GM12878 (cell line): ENCODE measurements around the gene TRIM46. TPM values are rescaled to one million over a fixed set of nuclear protein-coding genes. Genes with fewer than 3 reads are reported as not detected.

ENCODE experiments used
- ATAC-seq: fragments of 200-7000 bp; cut with Tn5 transposase; 3 replicates; pipeline ENCODE4 v1.9.1; 2020; ENCODE audit warnings: mild to moderate bottlenecking, moderate library complexity
- BruUV-seq: library from RNA; stranded (reverse); fragments of 400-500 nt; replicated peaks from 2 replicates; lab custom pipeline; 2021; lab: Mats Ljungman, UMichigan
- CTCF ChIA-PET: fragments of 300-600 bp; sonication (Branson Sonifier 250); formaldehyde crosslinking; extraction: SDS; loops from one replicate; lab custom pipeline; 2021; ENCODE audit warnings: inconsistent platforms; lab: Yijun Ruan, JAX
- POLR2A ChIA-PET: fragments of 350-600 bp; formaldehyde crosslinking; extraction: SDS; loops from one replicate; lab custom pipeline; 2021; ENCODE audit warnings: inconsistent platforms; lab: Charles Lee
- RAD21 ChIA-PET: fragments of 300-600 bp; sonication (Branson Sonifier 250); formaldehyde crosslinking; loops from one replicate; lab custom pipeline; 2023; ENCODE audit warnings: antibody characterized with exemption; ENCODE audit not compliant: unreplicated experiment; lab: Charles Lee
- SMC1A ChIA-PET: fragments of 300-600 bp; sonication (Branson Sonifier 250); formaldehyde crosslinking; loops from one replicate; lab custom pipeline; 2023; ENCODE audit not compliant: unreplicated experiment, uncharacterized antibody; lab: Charles Lee
- DNase-seq: peaks from one replicate; pipeline ENCODE4 v3.0.0-alpha.2; 2011; ENCODE audit warnings: low read depth, low spot score
- FAIRE-seq: peaks from 3 replicates; lab custom pipeline; 2011; peaks lifted over from hg19 to GRCh38; lab: Jason Lieb, UNC
- H2AFZ ChIP-seq: 2 replicates; pipeline ENCODE4 v1.6.0; 2011; ENCODE audit warnings: low read depth, low read length, control low read depth; ENCODE audit not compliant: control insufficient read depth
- H3K27ac ChIP-seq: 2 replicates; pipeline ENCODE4 v1.5.1; 2011; ENCODE audit warnings: control low read depth; ENCODE audit not compliant: control insufficient read depth, insufficient read depth
- H3K27me3 ChIP-seq, 2 experiments: replicated peaks in 1 of 2; 2 replicates each; pipeline versions ENCODE4 v1.6.0 to v1.6.1; 2011; ENCODE audit warnings: low read length in 1 of 2; ENCODE audit not compliant: control insufficient read depth in 2 of 2, insufficient read depth in 2 of 2
- H3K36me3 ChIP-seq, 2 experiments: 2 replicates each; pipeline ENCODE4 v1.5.1; 2011; ENCODE audit warnings: low read length in 1 of 2; ENCODE audit not compliant: control insufficient read depth in 2 of 2, insufficient read depth in 2 of 2
- H3K4me1 ChIP-seq: 2 replicates; pipeline ENCODE4 v1.6.1; 2011; ENCODE audit warnings: mild to moderate bottlenecking, low read length, moderate library complexity, mixed read lengths; ENCODE audit not compliant: control insufficient read depth, insufficient read depth
- H3K4me2 ChIP-seq: 2 replicates; pipeline ENCODE4 v1.6.0; 2011; ENCODE audit warnings: control low read depth; ENCODE audit not compliant: control insufficient read depth, insufficient read depth
- H3K4me3 ChIP-seq: fragments of 200-600 bp; sonication (generic); 2 replicates; pipeline ENCODE4 v1.5.1; 2016
- H3K79me2 ChIP-seq: 2 replicates; pipeline ENCODE4 v1.6.0; 2011; ENCODE audit warnings: low read length; ENCODE audit not compliant: control insufficient read depth, insufficient read depth
- H3K9ac ChIP-seq: 2 replicates; pipeline ENCODE4 v1.8.0; 2011; ENCODE audit warnings: low read length, control low read depth, mixed read lengths; ENCODE audit not compliant: control insufficient read depth, insufficient read depth
- H3K9me3 ChIP-seq: replicated peaks from 3 replicates; pipeline ENCODE4 v1.5.1; 2011; ENCODE audit warnings: mild to moderate bottlenecking, low read length; ENCODE audit not compliant: control insufficient read depth, insufficient read depth
- H4K20me1 ChIP-seq: 2 replicates; pipeline ENCODE4 v1.6.0; 2011; ENCODE audit not compliant: control insufficient read depth, insufficient read depth
- KDM1A ChIP-seq: fragments of 200-600 bp; sonication (generic); IDR thresholded peaks from 2 replicates; pipeline ENCODE4 v1.6.1; 2016; ENCODE audit warnings: borderline replicate concordance
- LARP7 ChIP-seq: fragments of 450-650 bp; IDR thresholded peaks from 2 replicates; pipeline ENCODE4 v1.6.1; 2017; ENCODE audit warnings: mild to moderate bottlenecking
- NR2C1 ChIP-seq: fragments of 450-650 bp; IDR thresholded peaks from 2 replicates; pipeline ENCODE4 v1.6.1; 2017; ENCODE audit warnings: antibody characterized with exemption, mild to moderate bottlenecking, moderate library complexity
- NR2F1 ChIP-seq: fragments of 450-650 bp; conservative IDR thresholded peaks from 2 replicates; pipeline ENCODE4 v1.6.1; 2017; ENCODE audit warnings: mild to moderate bottlenecking
- POLR2AphosphoS5 ChIP-seq: IDR thresholded peaks from 2 replicates; pipeline ENCODE4 v1.6.1; 2011; ENCODE audit warnings: mild to moderate bottlenecking, low read length, inconsistent platforms
- TARDBP ChIP-seq: IDR thresholded peaks from 2 replicates; pipeline ENCODE4 v1.6.1; 2016; ENCODE audit warnings: borderline replicate concordance
- TCF3 ChIP-seq: IDR thresholded peaks from 2 replicates; pipeline ENCODE4 v1.6.1; 2012; ENCODE audit warnings: low read depth, mild to moderate bottlenecking, low read length, borderline replicate concordance; ENCODE audit not compliant: insufficient read depth
- YBX1 ChIP-seq: fragments of 450-650 bp; IDR thresholded peaks from 2 replicates; pipeline ENCODE4 v1.6.1; 2016; ENCODE audit warnings: antibody characterized with exemption
- YY1 ChIP-seq: IDR thresholded peaks from 2 replicates; pipeline ENCODE4 v1.6.1; 2011; ENCODE audit warnings: low read depth, mild to moderate bottlenecking, low read length
- WGBS: methylation state at CpG from one replicate; pipeline ENCODE4 v1.1.6; 2016; ENCODE audit warnings: low lambda C conversion rate; ENCODE audit not compliant: insufficient replicate concordance, insufficient coverage; ENCODE audit errors: missing lambda C conversion rate; 5-methylcytosine and 5-hydroxymethylcytosine counted together
- in situ Hi-C: fragments of 300-500 bp; cut with MboI; formaldehyde crosslinking; loops from 9 replicates; pipeline ENCODE4 v1.14.3; 2018; ENCODE audit warnings: mixed read lengths
- intact Hi-C: fragments of 100-400 bp; cut with micrococcal nuclease; formaldehyde crosslinking; loops from one replicate; pipeline ENCODE4 v1.14.2; 2022; ENCODE audit not compliant: unreplicated experiment
- polyA plus RNA-seq, 11 experiments: library from polyadenylated mRNA; depleted of rRNA in 4 of 11; unstranded in 6 of 11; stranded (reverse) in 5 of 11; fragments of >200 nt; fragmentation: Nextera tagmentation in 4 of 11; fragmentation: Illumina TruSeq in 1 of 11; extraction: Ambion mirVana in 4 of 11; extraction: Trizol in 1 of 11; gene quantifications; 1 replicate in 1 of 11; 2 replicates in 10 of 11; pipeline versions ENCODE4 v1.2.1 to v1.2.3, GENCODE V29; 2011 to 2016; ENCODE audit warnings: inconsistent platforms in 2 of 11, missing spikeins in 2 of 11, low read depth in 1 of 11
- total RNA-seq, 4 experiments: library from RNA; depleted of rRNA in 3 of 4; stranded (reverse); fragments of >200 nt in 3 of 4; fragmentation: Illumina TruSeq in 1 of 4; extraction: Trizol in 1 of 4; gene quantifications; 2 replicates each; pipeline versions ENCODE4 v1.2.1 to v1.2.3, GENCODE V29; 2013 to 2021
- TF ChIP-seq, protein P1 (sequence below), 3 experiments: IDR thresholded peaks in 2 of 3; conservative IDR thresholded peaks in 1 of 3; 2 replicates each; pipeline ENCODE4 v1.5.1; 2011; ENCODE audit warnings: low read depth in 3 of 3, low read length in 3 of 3, mild to moderate bottlenecking in 3 of 3, control low read depth in 2 of 3, moderate library complexity in 2 of 3, inconsistent platforms in 1 of 3, mixed read lengths in 1 of 3; ENCODE audit not compliant: control insufficient read depth in 2 of 3, insufficient read depth in 1 of 3; ENCODE audit errors: extremely low read depth in 1 of 3
- TF ChIP-seq, protein P2 (sequence below): IDR thresholded peaks from 2 replicates; pipeline ENCODE4 v1.6.1; 2012; ENCODE audit warnings: improper control_type of control experiment, low read depth, low read length; ENCODE audit not compliant: insufficient replicate concordance

The TRIM46 gene
- total and polyA plus RNA-seq, 10 of the 15 experiments (the other 5 are each of a cell fraction or from before 2014, with no cell fraction given), result 0.08 to 3.1 (median 0.97) TPM

DNA sequence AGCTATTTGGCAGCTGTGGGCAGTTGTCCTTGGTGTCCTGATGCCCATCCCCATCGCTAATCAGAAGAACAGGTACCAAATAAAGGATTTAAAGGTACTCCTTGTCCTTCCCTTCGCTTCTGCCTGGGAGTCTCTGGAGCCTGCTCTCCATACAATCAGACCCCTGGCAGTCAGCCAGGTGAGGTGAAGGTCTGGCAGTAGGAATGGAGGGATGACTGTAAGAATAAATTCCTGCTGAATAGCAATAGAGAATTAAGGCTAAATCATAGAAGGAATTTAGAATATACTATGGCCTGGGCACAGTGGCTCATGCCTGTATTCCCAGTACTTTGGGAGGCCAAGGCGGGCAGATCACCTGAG lies 24.9 kb downstream of the TRIM46 start:
- no peaks in the 10 kb centered on the region for H3K79me2 ChIP-seq
- in situ Hi-C loops, result no loop called here
- intact Hi-C loops, result no loop called here
- no peak overlapping the region for H3K9ac ChIP-seq
- DNase-seq (no peak), ATAC-seq (no peak), FAIRE-seq (no peak)
- BruUV-seq, result no TSS peak
- ChIA-PET RAD21 (no interaction called here), CTCF (interaction anchor here (1.2 kb wide), 1 partner anchor 26 kb away, joined by 4 read pairs; the partner anchor contains the start of gene KRTCAP2), SMC1A (no interaction called here), POLR2A (no interaction called here)
- H3K4me1 ChIP-seq, result peaks cover 10% of the 10 kb centered on the region
- H4K20me1 ChIP-seq, result no peaks in the 10 kb centered on the region
- H3K36me3 ChIP-seq, result no peaks in the 10 kb centered on the region
- no peak overlapping the region for H3K4me3 ChIP-seq
- no peak overlapping the region for H3K27ac ChIP-seq
- no peaks in the 10 kb centered on the region; a peak in 1 of 4 replicates for H3K27me3 ChIP-seq
- H3K4me2 ChIP-seq, result no peak overlapping the region
- no peak overlapping the region for H2AFZ ChIP-seq
- no peaks in the 10 kb centered on the region for H3K9me3 ChIP-seq
- TF ChIP-seq LARP7, result no peak
- TF ChIP-seq NR2F1, result no peak
- no peak for TF ChIP-seq NR2C1
- no peak for TF ChIP-seq KDM1A
- no peak for TF ChIP-seq YBX1
- no peak for TF ChIP-seq TCF3
- WGBS, result 70% methylated on average over 3 of the region's 3 CpGs

DNA sequence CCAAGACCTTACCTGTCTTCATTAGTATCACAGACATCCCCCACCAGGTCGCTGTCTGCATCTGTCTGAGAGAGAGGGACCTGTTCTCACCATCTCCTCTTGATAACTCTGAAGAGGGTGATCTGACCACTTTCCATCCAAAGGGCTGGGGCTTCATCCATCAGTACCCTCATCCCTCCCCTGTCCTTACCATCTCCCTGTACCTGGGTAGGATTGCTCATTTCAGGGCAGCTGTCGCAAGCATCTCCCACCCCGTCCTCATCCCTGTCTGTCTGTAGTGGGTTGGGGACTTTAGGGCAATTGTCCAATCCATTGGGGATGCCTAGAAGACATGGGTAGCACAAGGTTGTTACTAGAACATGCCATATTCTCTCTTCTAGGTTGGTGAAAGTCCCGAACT lies 26.1 kb downstream of the TRIM46 start:
- H4K20me1 ChIP-seq, result no peaks in the 10 kb centered on the region
- ATAC-seq, result no peak
- ChIA-PET RAD21 (no interaction called here), CTCF (no interaction called here), SMC1A (no interaction called here), POLR2A (no interaction called here)
- H2AFZ ChIP-seq, result no peak overlapping the region
- no peaks in the 10 kb centered on the region; a peak in 1 of 4 replicates for H3K27me3 ChIP-seq
- BruUV-seq, result no TSS peak
- H3K9me3 ChIP-seq, result no peaks in the 10 kb centered on the region
- intact Hi-C loops (no loop called here), in situ Hi-C loops (no loop called here)
- H3K9ac ChIP-seq, result no peak overlapping the region
- 48% methylated on average over 4 of the region's 4 CpGs for WGBS
- no peak overlapping the region for H3K4me2 ChIP-seq
- no peaks in the 10 kb centered on the region for H3K4me1 ChIP-seq
- no peak overlapping the region for H3K27ac ChIP-seq
- DNase-seq, result no peak
- H3K36me3 ChIP-seq, result no peaks in the 10 kb centered on the region
- no peak for FAIRE-seq
- H3K4me3 ChIP-seq, result no peak overlapping the region
- no peaks in the 10 kb centered on the region for H3K79me2 ChIP-seq
- TF ChIP-seq NR2F1 (no peak), YY1 (no peak), TARDBP (no peak), POLR2AphosphoS5 (no peak)
- TF ChIP-seq, protein P1, sequence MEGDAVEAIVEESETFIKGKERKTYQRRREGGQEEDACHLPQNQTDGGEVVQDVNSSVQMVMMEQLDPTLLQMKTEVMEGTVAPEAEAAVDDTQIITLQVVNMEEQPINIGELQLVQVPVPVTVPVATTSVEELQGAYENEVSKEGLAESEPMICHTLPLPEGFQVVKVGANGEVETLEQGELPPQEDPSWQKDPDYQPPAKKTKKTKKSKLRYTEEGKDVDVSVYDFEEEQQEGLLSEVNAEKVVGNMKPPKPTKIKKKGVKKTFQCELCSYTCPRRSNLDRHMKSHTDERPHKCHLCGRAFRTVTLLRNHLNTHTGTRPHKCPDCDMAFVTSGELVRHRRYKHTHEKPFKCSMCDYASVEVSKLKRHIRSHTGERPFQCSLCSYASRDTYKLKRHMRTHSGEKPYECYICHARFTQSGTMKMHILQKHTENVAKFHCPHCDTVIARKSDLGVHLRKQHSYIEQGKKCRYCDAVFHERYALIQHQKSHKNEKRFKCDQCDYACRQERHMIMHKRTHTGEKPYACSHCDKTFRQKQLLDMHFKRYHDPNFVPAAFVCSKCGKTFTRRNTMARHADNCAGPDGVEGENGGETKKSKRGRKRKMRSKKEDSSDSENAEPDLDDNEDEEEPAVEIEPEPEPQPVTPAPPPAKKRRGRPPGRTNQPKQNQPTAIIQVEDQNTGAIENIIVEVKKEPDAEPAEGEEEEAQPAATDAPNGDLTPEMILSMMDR (IDR thresholded peaks at IDR 0.05 in 2 of 3, conservative IDR thresholded peaks at IDR 0.05 in 1 of 3; ENCODE audit: control insufficient read depth in 2 of 3, extremely low read depth in 1 of 3, insufficient read depth in 1 of 3, low read depth in 3 of 3, low read length in 3 of 3), result no peak
- TF ChIP-seq, protein P2, sequence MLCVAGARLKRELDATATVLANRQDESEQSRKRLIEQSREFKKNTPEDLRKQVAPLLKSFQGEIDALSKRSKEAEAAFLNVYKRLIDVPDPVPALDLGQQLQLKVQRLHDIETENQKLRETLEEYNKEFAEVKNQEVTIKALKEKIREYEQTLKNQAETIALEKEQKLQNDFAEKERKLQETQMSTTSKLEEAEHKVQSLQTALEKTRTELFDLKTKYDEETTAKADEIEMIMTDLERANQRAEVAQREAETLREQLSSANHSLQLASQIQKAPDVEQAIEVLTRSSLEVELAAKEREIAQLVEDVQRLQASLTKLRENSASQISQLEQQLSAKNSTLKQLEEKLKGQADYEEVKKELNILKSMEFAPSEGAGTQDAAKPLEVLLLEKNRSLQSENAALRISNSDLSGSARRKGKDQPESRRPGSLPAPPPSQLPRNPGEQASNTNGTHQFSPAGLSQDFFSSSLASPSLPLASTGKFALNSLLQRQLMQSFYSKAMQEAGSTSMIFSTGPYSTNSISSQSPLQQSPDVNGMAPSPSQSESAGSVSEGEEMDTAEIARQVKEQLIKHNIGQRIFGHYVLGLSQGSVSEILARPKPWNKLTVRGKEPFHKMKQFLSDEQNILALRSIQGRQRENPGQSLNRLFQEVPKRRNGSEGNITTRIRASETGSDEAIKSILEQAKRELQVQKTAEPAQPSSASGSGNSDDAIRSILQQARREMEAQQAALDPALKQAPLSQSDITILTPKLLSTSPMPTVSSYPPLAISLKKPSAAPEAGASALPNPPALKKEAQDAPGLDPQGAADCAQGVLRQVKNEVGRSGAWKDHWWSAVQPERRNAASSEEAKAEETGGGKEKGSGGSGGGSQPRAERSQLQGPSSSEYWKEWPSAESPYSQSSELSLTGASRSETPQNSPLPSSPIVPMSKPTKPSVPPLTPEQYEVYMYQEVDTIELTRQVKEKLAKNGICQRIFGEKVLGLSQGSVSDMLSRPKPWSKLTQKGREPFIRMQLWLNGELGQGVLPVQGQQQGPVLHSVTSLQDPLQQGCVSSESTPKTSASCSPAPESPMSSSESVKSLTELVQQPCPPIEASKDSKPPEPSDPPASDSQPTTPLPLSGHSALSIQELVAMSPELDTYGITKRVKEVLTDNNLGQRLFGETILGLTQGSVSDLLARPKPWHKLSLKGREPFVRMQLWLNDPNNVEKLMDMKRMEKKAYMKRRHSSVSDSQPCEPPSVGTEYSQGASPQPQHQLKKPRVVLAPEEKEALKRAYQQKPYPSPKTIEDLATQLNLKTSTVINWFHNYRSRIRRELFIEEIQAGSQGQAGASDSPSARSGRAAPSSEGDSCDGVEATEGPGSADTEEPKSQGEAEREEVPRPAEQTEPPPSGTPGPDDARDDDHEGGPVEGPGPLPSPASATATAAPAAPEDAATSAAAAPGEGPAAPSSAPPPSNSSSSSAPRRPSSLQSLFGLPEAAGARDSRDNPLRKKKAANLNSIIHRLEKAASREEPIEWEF, result no peak
